HG02973 (cell line): ENCODE measurements around the gene FBLN2.

Source experiments
- ATAC-seq: cut with Tn5 transposase; IDR thresholded peaks from one replicate; pipeline ENCODE4 v1.9.1; 2021; ENCODE audit warnings: moderate library complexity; ENCODE audit not compliant: unreplicated experiment

Gene FBLN2

GRCh38 chr3:13676356-13677017 is 127.6 kb downstream of the FBLN2 start:
- ATAC-seq, result no peak

GRCh38 chr3:13677272-13677671 is 128.3 kb downstream of the FBLN2 start:
- no peak for ATAC-seq

- ATAC-seq, result no peak
Observed at GRCh38 chr3:13681931-13682330, 133.0 kb downstream of the FBLN2 start.

GRCh38 chr3:13682331-13683013 is 133.5 kb downstream of the FBLN2 start:
- ATAC-seq, result no peak

- no peak for ATAC-seq
Observed at GRCh38 chr3:13683288-13683687, 134.4 kb downstream of the FBLN2 start.

GRCh38 chr3:13683772-13684171 is 134.8 kb downstream of the FBLN2 start:
- no peak for ATAC-seq

- no peak for ATAC-seq
Observed at GRCh38 chr3:13684350-13684749, 135.4 kb downstream of the FBLN2 start.

- ATAC-seq, result no peak
Observed at GRCh38 chr3:13684854-13685253, 135.9 kb downstream of the FBLN2 start.

GRCh38 chr3:13685721-13686120 is 136.8 kb downstream of the FBLN2 start:
- no peak for ATAC-seq

GRCh38 chr3:13686367-13687160 is 137.6 kb downstream of the FBLN2 start:
- no peak for ATAC-seq

- no peak for ATAC-seq
Observed at GRCh38 chr3:13687517-13687943, 138.6 kb downstream of the FBLN2 start.
